A549 (cell line): Measurements from ENCODE around the gene TTC8. TPM values are rescaled to one million over a fixed set of nuclear protein-coding genes. Genes with fewer than 3 reads are reported as not detected.

Experiments used
- CBX2 ChIP-seq: fragments of 200-600 bp; sonication (generic); IDR thresholded peaks from 2 replicates; pipeline ENCODE4 v1.6.1; 2016; ENCODE audit warnings: low read depth, mild to moderate bottlenecking, borderline replicate concordance
- E2F6 ChIP-seq: IDR thresholded peaks from 2 replicates; pipeline ENCODE4 v1.6.1; 2012; ENCODE audit warnings: low read depth, borderline replicate concordance
- RAD21 ChIP-seq, 2 experiments: fragments of >200 bp in 1 of 2; sonication (Bioruptor Twin) in 1 of 2; formaldehyde crosslinking in 1 of 2; IDR thresholded peaks in 1 of 2; conservative IDR thresholded peaks in 1 of 2; 2 replicates in 1 of 2; 3 replicates in 1 of 2; pipeline ENCODE4 v1.6.1; 2012 to 2018; ENCODE audit warnings: inconsistent platforms in 1 of 2
- polyA plus RNA-seq, 4 experiments: library from polyadenylated mRNA; depleted of rRNA in 3 of 4; stranded (reverse); fragments of >200 nt; fragmentation: RNase III in 1 of 4; extraction: RNeasy Plus Mini Kit Qiagen cat#74134 plus additional on column Dnase treatment in 1 of 4; gene quantifications; 2 replicates in 3 of 4; 3 replicates in 1 of 4; pipeline ENCODE4 v1.2.3, GENCODE V29; 2011 to 2017
- small RNA-seq, 6 experiments: library from RNA; depleted of rRNA; stranded (forward); fragments of <200 nt; gene quantifications; one replicate each; pipeline ENCODE3, GENCODE V24; 2012

Gene TTC8
- polyA plus RNA-seq, 2 of the 4 experiments (the other 2 are of a cell fraction) = 36.6 to 56.8 TPM

- no peak for TF ChIP-seq E2F6
- no peak for TF ChIP-seq CBX2
- peak; percentile 66 to 73 for TF ChIP-seq RAD21 (conservative IDR thresholded peaks at IDR 0.05 in 1 of 2, IDR thresholded peaks at IDR 0.05 in 1 of 2)
These were observed 95.1 kb downstream of the TTC8 start (continued) for GRCh38 chr14:88919502-88919901.

Small RNA genes within 50 kb of the gene (small RNA-seq; reads per million reads assigned to genes)
- gene RF00019 (0 reads per million in 6 experiments), gene RNU4-92P (0 reads per million in 6 experiments)

Other genes starting within 250 kb of the TTC8 start
- gene EML5, start 31.7 kb upstream of the TTC8 start, polyA plus RNA-seq (2011; rRNA removed) = 0.40 and 0.62 TPM in 2 replicates
- gene EML5, start 31.7 kb upstream of the TTC8 start, polyA plus RNA-seq (2017; fragmentation: RNase III; extraction: RNeasy Plus Mini Kit Qiagen cat#74134 plus additional on column Dnase treatment) = 0.44 to 0.86 TPM (median 0.54 TPM) in 3 replicates